B cell (primary cell): ENCODE results near the gene SFT2D1.

ENCODE experiments used
- EZH2 ChIP-seq: IDR thresholded peaks from 2 replicates; pipeline ENCODE4 v1.6.1; 2012; ENCODE audit warnings: borderline replicate concordance, low read depth, mild to moderate bottlenecking, moderate library complexity, low read length; ENCODE audit not compliant: insufficient read depth, poor library complexity, severe bottlenecking
- TF ChIP-seq, protein P1 (sequence below): fragments of 200-600 bp; IDR thresholded peaks from one replicate; pipeline ENCODE4 v1.8.0; 2022; ENCODE audit warnings: antibody characterized with exemption, mild to moderate bottlenecking

DNA sequence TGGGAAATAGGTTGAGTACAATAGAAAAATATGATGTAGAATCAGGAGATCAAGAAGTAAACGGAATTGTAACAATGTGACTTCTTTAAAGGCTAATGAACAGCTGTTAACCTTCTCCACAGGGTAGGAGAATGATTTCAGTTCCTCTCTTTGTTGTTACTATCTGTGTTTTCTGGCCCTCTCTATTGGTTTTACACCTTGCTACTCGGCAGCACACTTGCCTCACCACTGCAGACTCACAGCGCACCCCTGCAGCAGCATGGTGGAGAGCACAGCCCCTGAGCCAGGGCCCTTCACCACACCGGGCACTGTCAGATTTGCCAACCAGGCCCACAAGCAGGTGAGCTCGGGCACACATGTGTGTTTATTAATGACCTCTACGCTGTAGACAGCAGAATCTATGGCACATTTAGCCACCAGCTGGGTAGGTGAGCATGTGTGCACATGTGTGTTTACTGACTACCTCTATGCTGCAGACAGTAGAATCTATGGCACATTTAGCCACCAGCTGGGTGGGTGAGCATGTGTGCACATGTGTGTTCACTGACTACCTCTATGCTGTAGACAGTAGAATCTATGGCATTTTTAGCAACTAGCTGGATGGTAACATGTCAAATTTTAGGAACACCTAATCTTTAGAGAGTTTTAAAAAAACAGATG lies 16.8 kb downstream of the SFT2D1 start:
- TF ChIP-seq EZH2: no peak
- TF ChIP-seq, protein P1, sequence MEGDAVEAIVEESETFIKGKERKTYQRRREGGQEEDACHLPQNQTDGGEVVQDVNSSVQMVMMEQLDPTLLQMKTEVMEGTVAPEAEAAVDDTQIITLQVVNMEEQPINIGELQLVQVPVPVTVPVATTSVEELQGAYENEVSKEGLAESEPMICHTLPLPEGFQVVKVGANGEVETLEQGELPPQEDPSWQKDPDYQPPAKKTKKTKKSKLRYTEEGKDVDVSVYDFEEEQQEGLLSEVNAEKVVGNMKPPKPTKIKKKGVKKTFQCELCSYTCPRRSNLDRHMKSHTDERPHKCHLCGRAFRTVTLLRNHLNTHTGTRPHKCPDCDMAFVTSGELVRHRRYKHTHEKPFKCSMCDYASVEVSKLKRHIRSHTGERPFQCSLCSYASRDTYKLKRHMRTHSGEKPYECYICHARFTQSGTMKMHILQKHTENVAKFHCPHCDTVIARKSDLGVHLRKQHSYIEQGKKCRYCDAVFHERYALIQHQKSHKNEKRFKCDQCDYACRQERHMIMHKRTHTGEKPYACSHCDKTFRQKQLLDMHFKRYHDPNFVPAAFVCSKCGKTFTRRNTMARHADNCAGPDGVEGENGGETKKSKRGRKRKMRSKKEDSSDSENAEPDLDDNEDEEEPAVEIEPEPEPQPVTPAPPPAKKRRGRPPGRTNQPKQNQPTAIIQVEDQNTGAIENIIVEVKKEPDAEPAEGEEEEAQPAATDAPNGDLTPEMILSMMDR: no peak
